ENCODE data around the gene OTOGL.

The OTOGL gene

GRCh38 chr12:80377140-80377794 is 277.9 kb downstream of the OTOGL start:
- H3K14ac ChIP-seq (ENCODE audit: low read length) = no peak overlapping the region
- H2AFZ ChIP-seq (ENCODE audit: insufficient read depth, low read length, poor library complexity) = no peak overlapping the region
- H4K12ac ChIP-seq (ENCODE audit: low read depth, low read length) = no peak overlapping the region
- H3K4ac ChIP-seq (ENCODE audit: low read depth, low read length) = no peak overlapping the region
- no peak overlapping the region for H2BK12ac ChIP-seq (ENCODE audit: low read length)
- H3K18ac ChIP-seq (ENCODE audit: low read length) = no peak overlapping the region
- H4K91ac ChIP-seq (ENCODE audit: low read depth, low read length) = no peak overlapping the region
- no peaks in the 10 kb centered on the region for H3K79me1 ChIP-seq (ENCODE audit: low read length)
- H4K8ac ChIP-seq (ENCODE audit: low read depth, low read length) = no peak overlapping the region
- no peak overlapping the region for H2BK5ac ChIP-seq (ENCODE audit: low read depth, low read length, poor library complexity)
- H3K27ac ChIP-seq (ENCODE audit: low read depth, low read length) = no peak overlapping the region
- WGBS (ENCODE audit: extremely low coverage, insufficient coverage, insufficient read length) = no CpG with 5 or more reads among the region's 4 CpGs
- H3K27me3 ChIP-seq (ENCODE audit: insufficient read depth, low read length) = no peaks in the 10 kb centered on the region
- H2AK5ac ChIP-seq (ENCODE audit: low read length) = no peak overlapping the region
- H3K36me3 ChIP-seq (ENCODE audit: control insufficient read depth in 1 of 2, insufficient read depth in 2 of 2, low read length in 2 of 2) = no peaks in the 10 kb centered on the region
- H3K23ac ChIP-seq (ENCODE audit: low read length) = no peak overlapping the region
- DNase-seq = no peak
- H3K4me1 ChIP-seq (ENCODE audit: control insufficient read depth in 1 of 2, insufficient read depth in 2 of 2, low read length in 2 of 2) = no peaks in the 10 kb centered on the region
- no peaks in the 10 kb centered on the region for H3K9me3 ChIP-seq (ENCODE audit: insufficient read depth, low read depth, low read length)
- H2BK120ac ChIP-seq (ENCODE audit: insufficient read depth, low read length, poor library complexity) = no peak overlapping the region
- H3K9ac ChIP-seq (ENCODE audit: low read length) = no peak overlapping the region
- H3K79me2 ChIP-seq (ENCODE audit: control insufficient read depth, insufficient read depth, low read length, poor library complexity) = no peaks in the 10 kb centered on the region
- H3K4me2 ChIP-seq (ENCODE audit: low read length) = no peak overlapping the region
- H3K4me3 ChIP-seq (ENCODE audit: low read depth, low read length) = no peak overlapping the region

GRCh38 chr12:80381121-80381520 is 281.8 kb downstream of the OTOGL start:
- DNase-seq = no peak
- Histone ChIP-seq H3K18ac (ENCODE audit: low read length) (no peak overlapping the region), H2BK120ac (ENCODE audit: insufficient read depth, low read length, poor library complexity) (no peak overlapping the region), H3K79me2 (ENCODE audit: control insufficient read depth, insufficient read depth, low read length, poor library complexity) (no peaks in the 10 kb centered on the region), H3K79me1 (ENCODE audit: low read length) (no peaks in the 10 kb centered on the region), H4K8ac (ENCODE audit: low read depth, low read length) (no peak overlapping the region), H3K9ac (ENCODE audit: low read length) (no peak overlapping the region), H4K91ac (ENCODE audit: low read depth, low read length) (no peak overlapping the region), H3K4ac (ENCODE audit: low read depth, low read length) (no peak overlapping the region), H3K4me2 (ENCODE audit: low read length) (no peak overlapping the region), H2BK12ac (ENCODE audit: low read length) (no peak overlapping the region), H3K14ac (ENCODE audit: low read length) (no peak overlapping the region), H3K27ac (ENCODE audit: low read depth, low read length) (no peak overlapping the region), H3K27me3 (ENCODE audit: insufficient read depth, low read length) (no peaks in the 10 kb centered on the region), H3K36me3 (ENCODE audit: control insufficient read depth in 1 of 2, insufficient read depth in 2 of 2, low read length in 2 of 2) (no peaks in the 10 kb centered on the region), H4K12ac (ENCODE audit: low read depth, low read length) (no peak overlapping the region), H2BK5ac (ENCODE audit: low read depth, low read length, poor library complexity) (no peak overlapping the region), H3K4me1 (ENCODE audit: control insufficient read depth in 1 of 2, insufficient read depth in 2 of 2, low read length in 2 of 2) (no peaks in the 10 kb centered on the region), H3K4me3 (ENCODE audit: low read depth, low read length) (no peak overlapping the region), H3K23ac (ENCODE audit: low read length) (no peak overlapping the region), H2AFZ (ENCODE audit: insufficient read depth, low read length, poor library complexity) (no peak overlapping the region), H2AK5ac (ENCODE audit: low read length) (no peak overlapping the region), H3K9me3 (ENCODE audit: insufficient read depth, low read depth, low read length) (no peaks in the 10 kb centered on the region)

- no peak overlapping the region for H4K12ac ChIP-seq (ENCODE audit: low read depth, low read length)
- H3K4ac ChIP-seq (ENCODE audit: low read depth, low read length) = no peak overlapping the region
- no peaks in the 10 kb centered on the region for H3K27me3 ChIP-seq (ENCODE audit: insufficient read depth, low read length)
- no peak overlapping the region for H3K14ac ChIP-seq (ENCODE audit: low read length)
- H3K18ac ChIP-seq (ENCODE audit: low read length) = no peak overlapping the region
- H3K79me2 ChIP-seq (ENCODE audit: control insufficient read depth, insufficient read depth, low read length, poor library complexity) = no peaks in the 10 kb centered on the region
- H4K8ac ChIP-seq (ENCODE audit: low read depth, low read length) = no peak overlapping the region
- H3K9ac ChIP-seq (ENCODE audit: low read length) = no peak overlapping the region
- H4K91ac ChIP-seq (ENCODE audit: low read depth, low read length) = no peak overlapping the region
- H3K27ac ChIP-seq (ENCODE audit: low read depth, low read length) = no peak overlapping the region
- no peak overlapping the region for H2AFZ ChIP-seq (ENCODE audit: insufficient read depth, low read length, poor library complexity)
- H3K23ac ChIP-seq (ENCODE audit: low read length) = no peak overlapping the region
- no peak overlapping the region for H3K4me3 ChIP-seq (ENCODE audit: low read depth, low read length)
- H3K4me1 ChIP-seq (ENCODE audit: control insufficient read depth in 1 of 2, insufficient read depth in 2 of 2, low read length in 2 of 2) = no peaks in the 10 kb centered on the region
- no peak overlapping the region for H2BK5ac ChIP-seq (ENCODE audit: low read depth, low read length, poor library complexity)
- H3K36me3 ChIP-seq (ENCODE audit: control insufficient read depth in 1 of 2, insufficient read depth in 2 of 2, low read length in 2 of 2) = no peaks in the 10 kb centered on the region
- DNase-seq = no peak
- no peak overlapping the region for H2BK12ac ChIP-seq (ENCODE audit: low read length)
- H2BK120ac ChIP-seq (ENCODE audit: insufficient read depth, low read length, poor library complexity) = no peak overlapping the region
- no CpG with 5 or more reads among the region's 8 CpGs for WGBS (ENCODE audit: extremely low coverage, insufficient coverage, insufficient read length)
- H3K4me2 ChIP-seq (ENCODE audit: low read length) = no peak overlapping the region
- H3K9me3 ChIP-seq (ENCODE audit: insufficient read depth, low read depth, low read length) = no peaks in the 10 kb centered on the region
- no peaks in the 10 kb centered on the region for H3K79me1 ChIP-seq (ENCODE audit: low read length)
- no peak overlapping the region for H2AK5ac ChIP-seq (ENCODE audit: low read length)
These were observed 282.9 kb downstream of the OTOGL start for GRCh38 chr12:80382254-80382653.

GRCh38 chr12:80400571-80400991 is 301.2 kb downstream of the OTOGL start:
- H4K8ac ChIP-seq (ENCODE audit: low read depth, low read length) = no peak overlapping the region
- no peaks in the 10 kb centered on the region for H3K9me3 ChIP-seq (ENCODE audit: insufficient read depth, low read depth, low read length)
- no peak overlapping the region for H3K9ac ChIP-seq (ENCODE audit: low read length)
- no peak overlapping the region for H2AFZ ChIP-seq (ENCODE audit: insufficient read depth, low read length, poor library complexity)
- H3K27ac ChIP-seq (ENCODE audit: low read depth, low read length) = no peak overlapping the region
- H3K79me1 ChIP-seq (ENCODE audit: low read length) = no peaks in the 10 kb centered on the region
- no peak overlapping the region for H3K23ac ChIP-seq (ENCODE audit: low read length)
- no peak overlapping the region for H2BK120ac ChIP-seq (ENCODE audit: insufficient read depth, low read length, poor library complexity)
- H3K4me1 ChIP-seq (ENCODE audit: control insufficient read depth in 1 of 2, insufficient read depth in 2 of 2, low read length in 2 of 2) = no peaks in the 10 kb centered on the region
- H3K4ac ChIP-seq (ENCODE audit: low read depth, low read length) = no peak overlapping the region
- H3K4me2 ChIP-seq (ENCODE audit: low read length) = no peak overlapping the region
- no peak overlapping the region for H3K18ac ChIP-seq (ENCODE audit: low read length)
- no peaks in the 10 kb centered on the region for H3K27me3 ChIP-seq (ENCODE audit: insufficient read depth, low read length)
- no peak overlapping the region for H3K14ac ChIP-seq (ENCODE audit: low read length)
- no peak overlapping the region for H4K12ac ChIP-seq (ENCODE audit: low read depth, low read length)
- no peaks in the 10 kb centered on the region for H3K79me2 ChIP-seq (ENCODE audit: control insufficient read depth, insufficient read depth, low read length, poor library complexity)
- no peak overlapping the region for H2BK5ac ChIP-seq (ENCODE audit: low read depth, low read length, poor library complexity)
- H2AK5ac ChIP-seq (ENCODE audit: low read length) = no peak overlapping the region
- no peak for DNase-seq
- no peak overlapping the region for H2BK12ac ChIP-seq (ENCODE audit: low read length)
- no peak overlapping the region for H4K91ac ChIP-seq (ENCODE audit: low read depth, low read length)
- no peaks in the 10 kb centered on the region for H3K36me3 ChIP-seq (ENCODE audit: control insufficient read depth in 1 of 2, insufficient read depth in 2 of 2, low read length in 2 of 2)
- no peak overlapping the region for H3K4me3 ChIP-seq (ENCODE audit: low read depth, low read length)
- no CpG with 5 or more reads among the region's 20 CpGs for WGBS (ENCODE audit: extremely low coverage, insufficient coverage, insufficient read length)

All from trophoblast cell (in vitro differentiated cells and primary cell).